Measurements from ENCODE around the gene PEX6. TPM values are rescaled to one million over a fixed set of nuclear protein-coding genes. Genes with fewer than 3 reads are reported as not detected.
A peak's percentile ranks its signal among the peaks of the same experiment; 100 is the strongest.

The PEX6 gene
- total and polyA plus RNA-seq, 2 of the 13 experiments (the other 11 are each of a cell fraction or from before 2014, with no cell fraction given) = 5.1 to 6.7 TPM

DNA sequence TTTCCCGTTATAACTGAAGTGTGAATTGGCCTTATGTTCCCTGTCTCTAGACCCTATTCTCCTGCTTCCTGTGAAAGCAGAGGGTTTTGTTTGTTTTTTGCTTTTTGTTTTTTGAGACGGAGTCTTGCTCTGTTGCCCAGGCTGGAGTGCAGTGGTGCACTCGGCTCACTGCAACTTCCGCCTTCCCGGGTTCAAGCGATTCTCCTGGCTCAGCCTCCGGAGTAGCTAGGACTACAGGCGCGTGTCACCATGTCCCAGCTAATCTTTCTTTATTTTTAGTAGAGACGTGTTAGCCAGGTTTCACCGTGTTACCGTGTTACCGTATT, 19.1 kb downstream of the PEX6 start:
- DNase-seq (ENCODE audit: low spot score) (no peak), ATAC-seq (no peak), FAIRE-seq (peak; percentile 77)
- peaks cover 18% of the 10 kb centered on the region for H3K4me1 ChIP-seq (ENCODE audit: insufficient read depth, low read length)
- H2AFZ ChIP-seq (ENCODE audit: low read length) = peak overlapping the region; percentile 55
- no peaks in the 10 kb centered on the region for H3K9me3 ChIP-seq (ENCODE audit: low read length)
- H3K4me2 ChIP-seq (ENCODE audit: low read depth, low read length) = peak overlapping the region; percentile 94
- POLR2A ChIA-PET = interaction anchor here (0.8 to 4.3 kb wide), 14 partner anchors 10 to 116 kb away, joined by 3 to 36 read pairs (median 6); partner anchors contain the start of genes CNPY3, CUL7, KLC4 and KLHDC3
- BruUV-seq (replicated peaks) = TSS peak; percentile 51
- H3K27ac ChIP-seq (ENCODE audit: extremely low read length, insufficient read depth, low read length) = no peak overlapping the region
- intact Hi-C loops (cut with micrococcal nuclease; ENCODE audit: unreplicated experiment) = loop anchor here (1.0 to 5.0 kb wide), 2 partner anchors 52 to 59 kb away; partner anchors contain the start of genes KLHDC3 and MEA1
- in situ Hi-C loops (cut with HindIII; ENCODE audit: extremely low pct_ligation_motif_present, low pct_unique_long_range_greater_than_20kb) = no loop called here
- H3K79me2 ChIP-seq (ENCODE audit: insufficient read depth, low read length) = no peaks in the 10 kb centered on the region
- H3K4me3 ChIP-seq (replicated peaks in 1 of 3; ENCODE audit: insufficient read depth in 1 of 3, low read depth in 2 of 3, low read length in 3 of 3) = peak overlapping the region; percentile 58 to 81 (median 66)
- H3K27me3 ChIP-seq (ENCODE audit: control insufficient read depth in 1 of 2, insufficient read depth in 2 of 2, low read length in 2 of 2) = no peaks in the 10 kb centered on the region; a peak in 1 of 5 replicates
- H4K20me1 ChIP-seq (ENCODE audit: insufficient read depth, low read length) = no peaks in the 10 kb centered on the region
- H3K9ac ChIP-seq (ENCODE audit: insufficient read depth, low read depth, low read length) = peak overlapping the region; percentile 26
- WGBS (ENCODE audit: low lambda C conversion rate) = 3% methylated on average over 13 of the region's 13 CpGs
- 0 out of 5 replicates have a peak, but pooled peaks cover 0 to 1% of the 10 kb centered on the region in 2 experiments for H3K36me3 ChIP-seq (replicated peaks in 1 of 2; ENCODE audit: control insufficient read depth in 1 of 2, insufficient read depth in 2 of 2, low read length in 2 of 2)
- CTCF ChIA-PET (ENCODE audit: low intra/inter-chr PET ratio, low total read pairs) = no interaction called here
- TF ChIP-seq ZNF296 (CRISPR knock-in tag; conservative IDR thresholded peaks at IDR 0.05) = no peak
- no peak for TF ChIP-seq NR2C2 (CRISPR knock-in tag; IDR thresholded peaks at IDR 0.05; ENCODE audit: borderline replicate concordance)
- peak; percentile 85; the same call in 1 of the 2 replicates for TF ChIP-seq MTF1 (CRISPR knock-in tag; IDR thresholded peaks at IDR 0.05)
- 0 out of 2 replicates have a peak, but pooled peaks have one; percentile 38 for TF ChIP-seq ELF1 (CRISPR knock-in tag; IDR thresholded peaks at IDR 0.05)
- TF ChIP-seq ZNF775 (CRISPR knock-in tag; IDR thresholded peaks at IDR 0.05; ENCODE audit: borderline replicate concordance) = 0 out of 2 replicates have a peak, but pooled peaks have one; percentile 30
- TF ChIP-seq DPF2 (CRISPR knock-in tag; IDR thresholded peaks at IDR 0.05; ENCODE audit: borderline replicate concordance, low read depth) = no peak
- TF ChIP-seq SP4 (CRISPR knock-in tag; IDR thresholded peaks at IDR 0.05) = no peak
- TF ChIP-seq ATM (IDR thresholded peaks at IDR 0.05; ENCODE audit: borderline replicate concordance) = no peak
- TF ChIP-seq, protein P1, sequence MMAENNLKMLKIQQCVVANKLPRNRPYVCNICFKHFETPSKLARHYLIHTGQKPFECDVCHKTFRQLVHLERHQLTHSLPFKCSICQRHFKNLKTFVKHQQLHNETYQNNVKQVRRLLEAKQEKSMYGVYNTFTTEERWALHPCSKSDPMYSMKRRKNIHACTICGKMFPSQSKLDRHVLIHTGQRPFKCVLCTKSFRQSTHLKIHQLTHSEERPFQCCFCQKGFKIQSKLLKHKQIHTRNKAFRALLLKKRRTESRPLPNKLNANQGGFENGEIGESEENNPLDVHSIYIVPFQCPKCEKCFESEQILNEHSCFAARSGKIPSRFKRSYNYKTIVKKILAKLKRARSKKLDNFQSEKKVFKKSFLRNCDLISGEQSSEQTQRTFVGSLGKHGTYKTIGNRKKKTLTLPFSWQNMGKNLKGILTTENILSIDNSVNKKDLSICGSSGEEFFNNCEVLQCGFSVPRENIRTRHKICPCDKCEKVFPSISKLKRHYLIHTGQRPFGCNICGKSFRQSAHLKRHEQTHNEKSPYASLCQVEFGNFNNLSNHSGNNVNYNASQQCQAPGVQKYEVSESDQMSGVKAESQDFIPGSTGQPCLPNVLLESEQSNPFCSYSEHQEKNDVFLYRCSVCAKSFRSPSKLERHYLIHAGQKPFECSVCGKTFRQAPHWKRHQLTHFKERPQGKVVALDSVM (CRISPR knock-in tag; IDR thresholded peaks at IDR 0.05) = peak; percentile 38; the same call in 1 of the 2 replicates
- TF ChIP-seq SOX5 (CRISPR knock-in tag; IDR thresholded peaks at IDR 0.05; ENCODE audit: borderline replicate concordance) = no peak
- no peak; the same call in 1 of the 2 replicates for TF ChIP-seq DMAP1 (CRISPR knock-in tag; IDR thresholded peaks at IDR 0.05)
- peak; percentile 100 for TF ChIP-seq ZNF121 (CRISPR knock-in tag; IDR thresholded peaks at IDR 0.05)
- TF ChIP-seq ZMYM3 (CRISPR knock-in tag; IDR thresholded peaks at IDR 0.05) = 0 out of 2 replicates have a peak, but pooled peaks have one; percentile 59
- TF ChIP-seq, protein P2, sequence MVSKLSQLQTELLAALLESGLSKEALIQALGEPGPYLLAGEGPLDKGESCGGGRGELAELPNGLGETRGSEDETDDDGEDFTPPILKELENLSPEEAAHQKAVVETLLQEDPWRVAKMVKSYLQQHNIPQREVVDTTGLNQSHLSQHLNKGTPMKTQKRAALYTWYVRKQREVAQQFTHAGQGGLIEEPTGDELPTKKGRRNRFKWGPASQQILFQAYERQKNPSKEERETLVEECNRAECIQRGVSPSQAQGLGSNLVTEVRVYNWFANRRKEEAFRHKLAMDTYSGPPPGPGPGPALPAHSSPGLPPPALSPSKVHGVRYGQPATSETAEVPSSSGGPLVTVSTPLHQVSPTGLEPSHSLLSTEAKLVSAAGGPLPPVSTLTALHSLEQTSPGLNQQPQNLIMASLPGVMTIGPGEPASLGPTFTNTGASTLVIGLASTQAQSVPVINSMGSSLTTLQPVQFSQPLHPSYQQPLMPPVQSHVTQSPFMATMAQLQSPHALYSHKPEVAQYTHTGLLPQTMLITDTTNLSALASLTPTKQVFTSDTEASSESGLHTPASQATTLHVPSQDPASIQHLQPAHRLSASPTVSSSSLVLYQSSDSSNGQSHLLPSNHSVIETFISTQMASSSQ (IDR thresholded peaks at IDR 0.05; ENCODE audit: low read depth) = no peak
- TF ChIP-seq, protein P2 (CRISPR knock-in tag; IDR thresholded peaks at IDR 0.05; ENCODE audit: borderline replicate concordance) = 0 out of 2 replicates have a peak, but pooled peaks have one; percentile 17
- 0 out of 2 replicates have a peak, but pooled peaks have one; percentile 59 for TF ChIP-seq ADNP (CRISPR knock-in tag; IDR thresholded peaks at IDR 0.05)

All from HepG2 (cell line).